ENCODE measurements around the gene RALY.

- TF ChIP-seq CTCF (IDR thresholded peaks at IDR 0.05) (no peak), POLR2A (IDR thresholded peaks at IDR 0.05) (no peak)
Measured at GRCh38 chr20:34030456-34030855, 36.7 kb downstream of the RALY start.

Measured in suprapubic skin (tissue), 3 donors.